Gastroesophageal sphincter (tissue), 3 donors: ENCODE results near the gene HBQ1.

Experiments
- CTCF ChIP-seq, 4 experiments: fragments of 200-600 bp in 2 of 4; fragments of 450-650 bp in 2 of 4; sonication (generic) in 1 of 4; IDR thresholded peaks; one replicate each; pipeline ENCODE4 v1.5.1; 2017 to 2019; ENCODE audit warnings: antibody characterized with exemption in 4 of 4, mild to moderate bottlenecking in 2 of 4, moderate library complexity in 2 of 4
- EP300 ChIP-seq: sonication (generic); formaldehyde crosslinking; IDR thresholded peaks from one replicate; pipeline ENCODE4 v1.6.1; 2017; ENCODE audit warnings: antibody characterized with exemption, mild to moderate bottlenecking
- POLR2A ChIP-seq, 2 donors: fragments of 450-650 bp; IDR thresholded peaks; one replicate each; pipeline ENCODE4 v1.6.1; 2017; ENCODE audit warnings: antibody characterized with exemption in 2 of 2, mild to moderate bottlenecking in 2 of 2, moderate library complexity in 1 of 2
- POLR2AphosphoS5 ChIP-seq: sonication (generic); formaldehyde crosslinking; IDR thresholded peaks from one replicate; pipeline ENCODE4 v1.6.1; 2017; ENCODE audit warnings: antibody characterized with exemption

GRCh38 chr16:229731-230281 is 49.5 kb downstream of the HBQ1 start:
- no peak for TF ChIP-seq CTCF (IDR thresholded peaks at IDR 0.05)
- TF ChIP-seq POLR2A (IDR thresholded peaks at IDR 0.05): no peak
- TF ChIP-seq EP300: no peak
- no peak for TF ChIP-seq POLR2AphosphoS5
